Measurements from ENCODE around the gene RARA. TPM values are rescaled to one million over a fixed set of nuclear protein-coding genes. Genes with fewer than 3 reads are reported as not detected.

RARA gene
- total and polyA plus RNA-seq, 2 of the 4 experiments (the other 2 are of a cell fraction) = 9.0 to 12.7 TPM

DNA sequence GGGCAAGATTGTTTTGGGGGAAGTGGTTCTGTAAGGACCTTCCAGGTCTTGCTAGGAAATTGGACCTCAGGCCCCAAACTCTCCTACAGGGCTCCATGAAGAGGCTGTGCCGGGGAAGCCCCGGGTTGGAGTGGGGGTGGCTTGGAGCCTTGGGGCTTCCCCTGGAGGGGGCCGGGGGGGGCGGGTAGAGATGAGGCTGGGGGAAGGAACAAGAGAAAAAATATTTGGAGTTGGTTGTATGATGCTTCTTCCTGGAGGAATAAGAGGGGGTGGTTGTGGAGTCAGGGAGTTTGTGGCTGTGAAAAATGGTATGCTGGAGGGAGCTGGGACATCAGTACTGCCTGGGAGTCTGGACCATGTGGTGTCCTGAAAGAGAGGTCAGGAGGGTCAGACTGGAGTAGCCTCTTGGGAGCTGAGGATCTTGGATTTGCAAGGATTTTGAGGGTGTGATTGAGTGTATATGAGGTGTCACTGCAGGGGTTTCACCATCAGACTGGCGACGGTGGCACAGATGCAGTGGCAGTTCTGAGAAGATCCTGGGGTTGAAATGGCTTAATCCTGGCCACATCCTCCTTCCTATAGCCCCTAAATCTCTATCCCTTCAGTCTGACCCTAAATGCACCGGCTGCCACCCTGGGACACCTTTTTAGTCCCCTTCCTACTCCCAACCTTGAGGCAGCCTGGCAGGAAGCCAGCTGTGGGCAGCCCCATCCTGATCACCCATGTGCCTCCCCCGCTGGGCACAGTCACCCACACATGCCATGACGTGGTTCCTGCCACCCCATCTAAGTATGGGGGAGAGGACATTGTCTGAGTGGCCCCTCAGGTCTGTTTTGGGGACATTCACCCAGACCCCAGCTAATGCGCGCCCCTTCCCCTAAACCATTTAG is 10.9 kb downstream of the RARA start:
- H2BK5ac ChIP-seq (ENCODE audit: low read depth, low read length, poor library complexity, severe bottlenecking) = no peak overlapping the region
- H3K4me3 ChIP-seq (ENCODE audit: insufficient read depth, low read depth, low read length) = peak overlapping the region; percentile 73; the same call in 1 of the 2 replicates
- H3K79me1 ChIP-seq (ENCODE audit: low read depth in 1 of 2, low read length in 2 of 2) = peaks cover 10 to 88% of the 10 kb centered on the region in 2 experiments; a peak in 3 of 4 replicates
- no peak overlapping the region; the same call in 1 of the 2 replicates for H3K14ac ChIP-seq (replicated peaks; ENCODE audit: low read depth, low read length)
- no peak overlapping the region for H3K56ac ChIP-seq (ENCODE audit: extremely low read depth, insufficient read depth, low read length)
- peaks cover 49% of the 10 kb centered on the region for H4K20me1 ChIP-seq (ENCODE audit: insufficient read depth, low read length)
- no CpG with 5 or more reads among the region's 11 CpGs for WGBS, 2 experiments (ENCODE audit: extremely low coverage in 2 of 2, insufficient read length in 1 of 2)
- no peak overlapping the region for H3K9ac ChIP-seq (ENCODE audit: low read depth, low read length)
- TF ChIP-seq FOS (IDR thresholded peaks at IDR 0.05; ENCODE audit: low read depth, low read length) = no peak
- no peak for TF ChIP-seq RCOR1 (IDR thresholded peaks at IDR 0.05; ENCODE audit: insufficient replicate concordance, low read length)
- H3K9me1 ChIP-seq (ENCODE audit: insufficient read depth, low read length) = peaks cover 49% of the 10 kb centered on the region
- peak overlapping the region; percentile 87 for H3K4me2 ChIP-seq (ENCODE audit: low read depth, low read length)
- H3K27ac ChIP-seq (ENCODE audit: insufficient read depth, low read length) = no peak overlapping the region
- no peak overlapping the region for H3K18ac ChIP-seq (ENCODE audit: low read depth, low read length)
- H3K4me1 ChIP-seq (ENCODE audit: control insufficient read depth, insufficient read depth, low read length) = peaks cover 68% of the 10 kb centered on the region
- H4K5ac ChIP-seq (ENCODE audit: low read depth, low read length) = no peak overlapping the region
- H2BK120ac ChIP-seq (ENCODE audit: low read depth, low read length) = no peak overlapping the region
- peak overlapping the region; percentile 21 for H2AK9ac ChIP-seq (replicated peaks; ENCODE audit: low read depth, low read length, poor library complexity)
- 0 out of 3 replicates have a peak overlapping the region, but pooled peaks have one; percentile 21 for H2BK15ac ChIP-seq (ENCODE audit: low read depth, low read length)
- ChIA-PET POLR2A (ENCODE audit: unreplicated experiment) (no interaction called here), CTCF (interaction anchor here (0.6 kb wide), 1 partner anchor 13 kb away, joined by 4 read pairs; no protein-coding TSS in a partner anchor)
- H2BK20ac ChIP-seq (ENCODE audit: low read depth, low read length) = no peak overlapping the region
- H4K91ac ChIP-seq (ENCODE audit: insufficient read depth, low read depth, low read length) = no peak overlapping the region
- in situ Hi-C loops (cut with MboI; ENCODE audit: low sequenced_read_pairs) = no loop called here
- dilution Hi-C loops (cut with HindIII; ENCODE audit: low sequenced_read_pairs, unreplicated experiment) = no loop called here
- H2AK5ac ChIP-seq (ENCODE audit: low read depth, low read length) = peak overlapping the region; percentile 72
- H3K27me3 ChIP-seq (ENCODE audit: control insufficient read depth, insufficient read depth, low read length) = no peaks in the 10 kb centered on the region
- DNase-seq (no peak), ATAC-seq (ENCODE audit: low read depth) (no peak)
- no peaks in the 10 kb centered on the region for H3K9me3 ChIP-seq (ENCODE audit: control insufficient read depth, insufficient read depth, low read length)
- H4K8ac ChIP-seq (ENCODE audit: low read depth in 2 of 2, low read length in 2 of 2) = no peak overlapping the region; a peak in 1 of 4 replicates
- H3K4ac ChIP-seq (ENCODE audit: low read depth, low read length) = 0 out of 2 replicates have a peak overlapping the region, but pooled peaks have one; percentile 63
- no peaks in the 10 kb centered on the region for H3K36me3 ChIP-seq (ENCODE audit: control insufficient read depth, insufficient read depth, low read length)
- H3K23ac ChIP-seq (ENCODE audit: low read depth, low read length) = peak overlapping the region; percentile 11; the same call in 1 of the 2 replicates
- BruUV-seq (replicated peaks) = no TSS peak
- H2AFZ ChIP-seq (replicated peaks; ENCODE audit: low read length, poor library complexity) = peak overlapping the region; percentile 17
- intact Hi-C loops (cut with micrococcal nuclease) = loop anchor here (2.0 kb wide), 1 partner anchor 23 kb away; no protein-coding TSS in a partner anchor

All from IMR-90 (cell line).